HEK293T (cell line): Measurements from ENCODE around the gene CYP2C18.

ENCODE experiments used
- HDGF ChIP-seq: fragments of 450-650 bp; IDR thresholded peaks from 2 replicates; pipeline ENCODE4 v1.6.1; 2017; ENCODE audit warnings: antibody characterized with exemption, borderline replicate concordance
- L3MBTL2 ChIP-seq: fragments of 450-650 bp; conservative IDR thresholded peaks from 2 replicates; pipeline ENCODE4 v1.6.1; 2016; ENCODE audit warnings: mild to moderate bottlenecking

DNA sequence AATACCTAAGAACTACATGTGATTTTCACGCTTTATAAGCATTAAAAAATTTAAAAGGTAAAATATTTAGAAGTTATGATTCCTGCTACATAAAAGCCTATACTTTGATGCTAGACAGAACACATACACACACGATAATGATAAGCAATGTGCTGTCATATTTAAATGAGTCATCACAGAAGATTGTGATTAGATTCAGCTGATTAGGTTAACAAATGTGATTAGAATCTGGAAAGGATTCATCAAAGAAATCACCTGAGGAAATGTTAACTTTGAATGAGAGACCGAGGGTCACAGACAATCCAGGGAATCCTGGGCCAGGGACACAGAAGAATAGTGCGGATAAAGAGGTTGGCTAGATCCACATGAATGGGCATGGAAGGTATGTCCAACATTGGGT lies 42.0 kb upstream of the CYP2C18 start:
- TF ChIP-seq HDGF (no peak), L3MBTL2 (no peak)
